Calu3 (cell line): ENCODE data around the gene SEC22A. TPM values are rescaled to one million over a fixed set of nuclear protein-coding genes. Genes with fewer than 3 reads are reported as not detected.

Experiments used
- BruUV-seq: library from RNA; stranded (reverse); fragments of 400-500 nt; replicated peaks from 2 replicates; lab custom pipeline; 2021; lab: Mats Ljungman, UMichigan
- CTCF ChIA-PET: fragments of 300-600 bp; sonication (Branson Sonifier 250); formaldehyde crosslinking; loops from one replicate; lab custom pipeline; 2022; ENCODE audit warnings: antibody characterized with exemption; lab: Charles Lee
- DNase-seq: peaks from one replicate; pipeline ENCODE4 v3.0.0; 2022
- H3K27ac Mint-ChIP-seq: one replicate; pipeline ENCODE4 v1.8.0; 2022; ENCODE audit warnings: mixed read lengths; ENCODE audit not compliant: unreplicated experiment
- H3K27me3 Mint-ChIP-seq: one replicate; pipeline ENCODE4 v1.8.0; 2022; ENCODE audit warnings: mixed read lengths; ENCODE audit not compliant: unreplicated experiment
- H3K36me3 Mint-ChIP-seq: one replicate; pipeline ENCODE4 v1.8.0; 2022; ENCODE audit warnings: mild to moderate bottlenecking, moderate library complexity, mixed read lengths; ENCODE audit not compliant: insufficient read depth, unreplicated experiment
- H3K4me1 Mint-ChIP-seq: one replicate; pipeline ENCODE4 v1.8.0; 2022; ENCODE audit warnings: mild to moderate bottlenecking, low read depth, mixed read lengths; ENCODE audit not compliant: unreplicated experiment
- H3K4me3 Mint-ChIP-seq: one replicate; pipeline ENCODE4 v1.8.0; 2022; ENCODE audit warnings: mild to moderate bottlenecking, low read depth, moderate library complexity, mixed read lengths; ENCODE audit not compliant: unreplicated experiment
- H3K9me3 Mint-ChIP-seq: one replicate; pipeline ENCODE4 v1.8.0; 2022; ENCODE audit warnings: low read depth, mixed read lengths; ENCODE audit not compliant: unreplicated experiment
- intact Hi-C: fragments of 100-400 bp; cut with micrococcal nuclease; formaldehyde crosslinking; loops from one replicate; pipeline ENCODE4 v1.10.0; 2022; ENCODE audit not compliant: unreplicated experiment
- total RNA-seq: library from RNA; stranded (reverse); gene quantifications from 2 replicates; pipeline ENCODE4 v1.2.3, GENCODE V29; 2022
- TF ChIP-seq, protein P1 (sequence below): fragments of 200-600 bp; IDR thresholded peaks from one replicate; pipeline ENCODE4 v1.8.0; 2022; ENCODE audit warnings: antibody characterized with exemption; ENCODE audit not compliant: unreplicated experiment

The SEC22A gene
- total RNA-seq, 1 experiment from 2014 or later = 18.6 TPM

DNA sequence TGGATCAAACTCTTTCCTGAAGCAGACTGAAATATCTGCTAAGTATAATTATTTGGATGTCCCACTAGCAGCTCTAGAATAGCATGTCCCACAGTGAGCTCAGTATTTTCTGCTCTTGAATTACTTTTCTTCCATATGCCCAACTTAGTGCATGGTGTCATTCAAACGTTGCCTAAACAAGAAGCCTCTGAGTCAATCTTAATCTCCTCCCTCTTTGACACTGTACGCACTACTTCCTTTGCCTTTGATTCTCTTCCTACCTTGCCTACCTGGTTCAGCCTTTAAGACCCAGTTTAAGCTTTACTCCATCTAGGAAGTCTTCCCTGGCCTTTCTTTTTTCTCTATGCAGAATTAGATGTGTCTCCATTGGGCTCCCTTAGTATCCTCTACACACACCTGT is 54.5 kb downstream of the SEC22A start:
- intact Hi-C loops = no loop called here
- BruUV-seq = no TSS peak
- CTCF ChIA-PET = no interaction called here
- Mint-ChIP-seq H3K36me3 (no peaks in the 10 kb centered on the region), H3K27me3 (no peaks in the 10 kb centered on the region), H3K4me1 (peaks cover 7% of the 10 kb centered on the region), H3K27ac (no peak overlapping the region), H3K9me3 (no peaks in the 10 kb centered on the region), H3K4me3 (no peak overlapping the region)
- TF ChIP-seq, protein P1, sequence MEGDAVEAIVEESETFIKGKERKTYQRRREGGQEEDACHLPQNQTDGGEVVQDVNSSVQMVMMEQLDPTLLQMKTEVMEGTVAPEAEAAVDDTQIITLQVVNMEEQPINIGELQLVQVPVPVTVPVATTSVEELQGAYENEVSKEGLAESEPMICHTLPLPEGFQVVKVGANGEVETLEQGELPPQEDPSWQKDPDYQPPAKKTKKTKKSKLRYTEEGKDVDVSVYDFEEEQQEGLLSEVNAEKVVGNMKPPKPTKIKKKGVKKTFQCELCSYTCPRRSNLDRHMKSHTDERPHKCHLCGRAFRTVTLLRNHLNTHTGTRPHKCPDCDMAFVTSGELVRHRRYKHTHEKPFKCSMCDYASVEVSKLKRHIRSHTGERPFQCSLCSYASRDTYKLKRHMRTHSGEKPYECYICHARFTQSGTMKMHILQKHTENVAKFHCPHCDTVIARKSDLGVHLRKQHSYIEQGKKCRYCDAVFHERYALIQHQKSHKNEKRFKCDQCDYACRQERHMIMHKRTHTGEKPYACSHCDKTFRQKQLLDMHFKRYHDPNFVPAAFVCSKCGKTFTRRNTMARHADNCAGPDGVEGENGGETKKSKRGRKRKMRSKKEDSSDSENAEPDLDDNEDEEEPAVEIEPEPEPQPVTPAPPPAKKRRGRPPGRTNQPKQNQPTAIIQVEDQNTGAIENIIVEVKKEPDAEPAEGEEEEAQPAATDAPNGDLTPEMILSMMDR = no peak
- no peak for DNase-seq

DNA sequence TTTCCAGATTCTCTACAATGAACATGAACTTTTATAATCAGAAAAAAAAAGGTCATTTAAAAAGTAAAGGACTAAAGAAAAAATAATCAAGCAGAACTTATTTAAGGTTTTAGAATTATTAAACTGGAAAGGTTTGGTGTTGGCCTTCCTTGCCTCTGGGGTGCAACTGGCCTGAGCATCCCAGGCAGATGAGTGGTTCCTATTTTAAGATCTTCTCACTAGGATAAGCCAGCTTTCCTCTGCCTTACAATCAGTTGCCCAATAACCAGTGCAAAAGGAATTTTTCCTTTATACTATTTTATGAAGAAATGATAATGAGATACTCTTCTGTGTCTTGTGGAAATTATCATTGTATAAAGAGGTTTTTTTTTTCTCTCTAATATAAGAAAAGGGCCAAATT is 56.6 kb downstream of the SEC22A start:
- no peak overlapping the region for H3K27ac Mint-ChIP-seq
- peaks cover 15% of the 10 kb centered on the region for H3K4me1 Mint-ChIP-seq
- BruUV-seq = no TSS peak
- H3K9me3 Mint-ChIP-seq = no peaks in the 10 kb centered on the region
- intact Hi-C loops = no loop called here
- TF ChIP-seq, protein P1 = no peak
- no peak overlapping the region for H3K4me3 Mint-ChIP-seq
- no peaks in the 10 kb centered on the region for H3K36me3 Mint-ChIP-seq
- no peaks in the 10 kb centered on the region for H3K27me3 Mint-ChIP-seq
- CTCF ChIA-PET = no interaction called here
- no peak for DNase-seq

DNA sequence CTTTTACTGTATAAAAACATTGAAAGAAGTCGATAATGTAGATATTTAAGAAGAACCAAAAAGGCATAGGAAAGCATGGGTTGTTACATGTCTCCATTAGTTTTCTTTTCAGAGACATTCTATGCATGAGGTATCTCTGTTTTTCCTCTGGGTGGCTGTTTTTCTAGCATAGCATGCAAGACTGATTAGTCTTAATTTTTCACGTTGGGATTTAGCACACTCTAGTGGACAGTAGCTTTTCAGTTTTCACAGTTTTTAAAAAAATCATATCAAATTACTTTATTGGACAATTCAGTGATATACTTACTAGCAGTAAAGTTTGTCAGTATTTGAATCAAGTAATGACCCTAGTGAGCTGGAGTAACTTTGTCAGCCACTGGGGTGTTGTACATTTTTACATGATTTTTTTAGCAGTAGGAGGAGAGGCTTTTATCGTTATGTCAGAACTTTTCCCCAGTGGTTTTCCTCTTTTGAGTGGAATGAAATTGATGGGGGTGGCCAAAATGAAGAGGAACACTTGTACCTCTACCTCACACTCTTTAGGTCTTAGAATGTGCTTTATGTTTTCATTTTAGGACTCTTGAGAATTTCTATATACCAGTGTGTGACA is 57.2 kb downstream of the SEC22A start:
- H3K4me1 Mint-ChIP-seq = peaks cover 15% of the 10 kb centered on the region
- TF ChIP-seq, protein P1 = peak; percentile 36
- no TSS peak for BruUV-seq
- H3K4me3 Mint-ChIP-seq = no peak overlapping the region
- CTCF ChIA-PET = no interaction called here
- no peaks in the 10 kb centered on the region for H3K36me3 Mint-ChIP-seq
- DNase-seq = no peak
- H3K27ac Mint-ChIP-seq = no peak overlapping the region
- no peaks in the 10 kb centered on the region for H3K9me3 Mint-ChIP-seq
- intact Hi-C loops = no loop called here
- no peaks in the 10 kb centered on the region for H3K27me3 Mint-ChIP-seq

DNA sequence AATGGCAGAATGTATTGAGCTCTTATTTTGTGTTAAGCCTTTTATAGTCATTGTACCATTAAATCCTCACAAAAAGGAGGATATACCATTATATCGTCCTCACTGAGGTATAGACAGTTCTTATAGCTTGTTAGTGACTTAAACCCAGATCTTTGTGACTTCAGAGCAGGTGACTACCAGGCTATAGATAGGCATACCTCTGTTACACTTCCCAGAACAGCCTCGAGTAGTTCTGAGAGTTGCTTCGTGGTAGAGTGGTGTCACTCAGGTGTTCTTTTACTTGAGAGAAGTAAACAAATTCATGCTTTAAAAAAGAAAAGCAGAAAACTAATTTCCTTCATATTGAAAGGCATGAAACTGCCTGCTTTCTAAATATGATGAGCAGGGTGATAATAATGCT is 59.9 kb downstream of the SEC22A start:
- H3K27ac Mint-ChIP-seq = no peak overlapping the region
- no peak overlapping the region for H3K4me3 Mint-ChIP-seq
- H3K4me1 Mint-ChIP-seq = peaks cover 8% of the 10 kb centered on the region
- DNase-seq = no peak
- CTCF ChIA-PET = no interaction called here
- BruUV-seq = no TSS peak
- H3K27me3 Mint-ChIP-seq = no peaks in the 10 kb centered on the region
- no peaks in the 10 kb centered on the region for H3K9me3 Mint-ChIP-seq
- TF ChIP-seq, protein P1 = no peak
- H3K36me3 Mint-ChIP-seq = peaks cover 5% of the 10 kb centered on the region
- intact Hi-C loops = no loop called here
